ENCODE data around the gene FAM9C. TPM values are rescaled to one million over a fixed set of nuclear protein-coding genes. Genes with fewer than 3 reads are reported as not detected.

FAM9C gene
- total and polyA plus RNA-seq, 2 of the 4 experiments (the other 2 are of a cell fraction), result not detected

GRCh38 chrX:13001961-13002671 is 42.3 kb downstream of the FAM9C start:
- Histone ChIP-seq H3K23ac (ENCODE audit: low read depth, low read length) (no peak overlapping the region), H4K5ac (ENCODE audit: low read depth, low read length) (no peak overlapping the region), H3K36me3 (ENCODE audit: control insufficient read depth, insufficient read depth, low read length) (no peaks in the 10 kb centered on the region), H4K91ac (ENCODE audit: insufficient read depth, low read depth, low read length) (no peak overlapping the region), H2BK15ac (ENCODE audit: low read depth, low read length) (no peak overlapping the region), H3K27ac (ENCODE audit: insufficient read depth, low read length) (no peak overlapping the region), H3K4me3 (ENCODE audit: insufficient read depth, low read depth, low read length) (no peak overlapping the region), H3K14ac (replicated peaks; ENCODE audit: low read depth, low read length) (no peak overlapping the region), H2BK5ac (ENCODE audit: low read depth, low read length, poor library complexity, severe bottlenecking) (no peak overlapping the region), H2BK20ac (ENCODE audit: low read depth, low read length) (no peak overlapping the region), H3K79me1 (ENCODE audit: low read depth in 1 of 2, low read length in 2 of 2) (no peaks in the 10 kb centered on the region), H4K8ac (ENCODE audit: low read depth in 2 of 2, low read length in 2 of 2) (no peak overlapping the region), H3K9me3 (ENCODE audit: control insufficient read depth, insufficient read depth, low read length) (no peaks in the 10 kb centered on the region), H2BK120ac (ENCODE audit: low read depth, low read length) (no peak overlapping the region), H3K4ac (ENCODE audit: low read depth, low read length) (no peak overlapping the region), H3K4me1 (ENCODE audit: control insufficient read depth, insufficient read depth, low read length) (no peaks in the 10 kb centered on the region; the same call in 1 of the 2 replicates), H3K9ac (ENCODE audit: low read depth, low read length) (no peak overlapping the region), H3K4me2 (ENCODE audit: low read depth, low read length) (no peak overlapping the region), H3K9me1 (ENCODE audit: insufficient read depth, low read length) (no peaks in the 10 kb centered on the region), H3K27me3 (ENCODE audit: control insufficient read depth, insufficient read depth, low read length) (no peaks in the 10 kb centered on the region), H3K18ac (ENCODE audit: low read depth, low read length) (no peak overlapping the region), H2AFZ (replicated peaks; ENCODE audit: low read length, poor library complexity) (no peak overlapping the region), H2AK5ac (ENCODE audit: low read depth, low read length) (no peak overlapping the region), H2AK9ac (replicated peaks; ENCODE audit: low read depth, low read length, poor library complexity) (no peak overlapping the region), H4K20me1 (ENCODE audit: insufficient read depth, low read length) (no peaks in the 10 kb centered on the region), H3K56ac (ENCODE audit: extremely low read depth, insufficient read depth, low read length) (no peak overlapping the region)
- ChIA-PET CTCF (no interaction called here), POLR2A (ENCODE audit: unreplicated experiment) (no interaction called here)
- peak; percentile 52 for DNase-seq
- in situ Hi-C loops (cut with MboI; ENCODE audit: low sequenced_read_pairs), result no loop called here
- intact Hi-C loops (cut with micrococcal nuclease), result no loop called here
- ATAC-seq (ENCODE audit: low read depth), result peak; percentile 75
- TF ChIP-seq FOS (IDR thresholded peaks at IDR 0.05; ENCODE audit: low read depth, low read length), result peak; percentile 33; the same call in 1 of the 2 replicates
- TF ChIP-seq MAFK (IDR thresholded peaks at IDR 0.05; ENCODE audit: low read depth, low read length), result no peak
- no peak for TF ChIP-seq POLR2A (IDR thresholded peaks at IDR 0.05; ENCODE audit: low read depth, low read length)
- TF ChIP-seq CHD1 (IDR thresholded peaks at IDR 0.05; ENCODE audit: low read depth, low read length), result no peak
- dilution Hi-C loops (cut with HindIII; ENCODE audit: low sequenced_read_pairs, unreplicated experiment), result no loop called here
- WGBS, 2 experiments (ENCODE audit: extremely low coverage in 2 of 2, insufficient read length in 1 of 2), result 83% methylated on average over 2 of the region's 4 CpGs; no CpG with 5 or more reads in 1 of the 2 experiments
- BruUV-seq (replicated peaks), result no TSS peak
